Brain microvascular endothelial cell (primary cell): Measurements from ENCODE around the gene SLC41A3.
"Not testable (repeated sequence)": the region's sequence is repeated elsewhere in the genome, so short reads cannot be mapped to it uniquely, and the experiment has no call there.

ENCODE experiments used
- DNase-seq: peaks from one replicate; pipeline ENCODE4 v3.0.0-alpha.2; 2020
- H3K27ac ChIP-seq: fragments of 250-450 bp; sonication (Bioruptor Pico); 2 replicates; pipeline ENCODE4 v1.5.1; 2020; ENCODE audit warnings: mild to moderate bottlenecking, moderate library complexity
- H3K27me3 ChIP-seq: fragments of 250-450 bp; sonication (Bioruptor Pico); replicated peaks from 2 replicates; pipeline ENCODE4 v1.5.1; 2020; ENCODE audit warnings: mild to moderate bottlenecking
- H3K36me3 ChIP-seq: fragments of 250-450 bp; sonication (Bioruptor Pico); replicated peaks from 2 replicates; pipeline ENCODE4 v1.5.1; 2020; ENCODE audit warnings: mild to moderate bottlenecking
- H3K4me3 ChIP-seq: 2 replicates; pipeline ENCODE4 v1.5.1; 2011; ENCODE audit warnings: low read depth, mild to moderate bottlenecking, control low read depth, low read length, moderate library complexity
- in situ Hi-C: cut with HindIII; loops from 2 replicates; pipeline ENCODE4 v1.10.0; 2017; ENCODE audit warnings: low sequenced_read_pairs, low pct_ligation_motif_present
- TF ChIP-seq, protein P1 (sequence below): IDR thresholded peaks from 2 replicates; pipeline ENCODE4 v1.5.1; 2011; ENCODE audit warnings: low read depth, mild to moderate bottlenecking, moderate library complexity, low read length, control low read depth, inconsistent platforms; ENCODE audit errors: missing control alignments

SLC41A3 gene

DNA sequence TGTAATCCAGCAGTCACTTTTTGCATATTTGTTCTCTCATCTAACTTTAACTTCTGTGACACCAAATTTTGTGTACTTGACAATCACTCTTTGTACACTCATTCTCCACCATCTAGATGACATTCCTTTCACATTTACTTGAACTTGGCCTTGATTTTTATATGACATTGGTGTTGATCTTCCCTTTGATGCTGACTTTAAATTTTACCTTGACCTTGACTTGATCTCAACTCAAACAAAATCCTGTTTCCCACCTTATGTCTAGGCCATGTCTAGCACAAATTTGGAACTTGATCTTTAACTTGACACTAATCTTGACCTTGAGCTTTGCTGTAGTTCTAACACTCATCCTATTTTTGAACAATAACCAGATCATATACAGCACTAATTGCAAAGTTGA is 81.7 kb downstream of the SLC41A3 start:
- Histone ChIP-seq H3K36me3 (no peaks in the 10 kb centered on the region), H3K27ac (no peak overlapping the region), H3K27me3 (no peaks in the 10 kb centered on the region), H3K4me3 (no peak overlapping the region)
- DNase-seq: no peak
- TF ChIP-seq, protein P1, sequence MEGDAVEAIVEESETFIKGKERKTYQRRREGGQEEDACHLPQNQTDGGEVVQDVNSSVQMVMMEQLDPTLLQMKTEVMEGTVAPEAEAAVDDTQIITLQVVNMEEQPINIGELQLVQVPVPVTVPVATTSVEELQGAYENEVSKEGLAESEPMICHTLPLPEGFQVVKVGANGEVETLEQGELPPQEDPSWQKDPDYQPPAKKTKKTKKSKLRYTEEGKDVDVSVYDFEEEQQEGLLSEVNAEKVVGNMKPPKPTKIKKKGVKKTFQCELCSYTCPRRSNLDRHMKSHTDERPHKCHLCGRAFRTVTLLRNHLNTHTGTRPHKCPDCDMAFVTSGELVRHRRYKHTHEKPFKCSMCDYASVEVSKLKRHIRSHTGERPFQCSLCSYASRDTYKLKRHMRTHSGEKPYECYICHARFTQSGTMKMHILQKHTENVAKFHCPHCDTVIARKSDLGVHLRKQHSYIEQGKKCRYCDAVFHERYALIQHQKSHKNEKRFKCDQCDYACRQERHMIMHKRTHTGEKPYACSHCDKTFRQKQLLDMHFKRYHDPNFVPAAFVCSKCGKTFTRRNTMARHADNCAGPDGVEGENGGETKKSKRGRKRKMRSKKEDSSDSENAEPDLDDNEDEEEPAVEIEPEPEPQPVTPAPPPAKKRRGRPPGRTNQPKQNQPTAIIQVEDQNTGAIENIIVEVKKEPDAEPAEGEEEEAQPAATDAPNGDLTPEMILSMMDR: no peak
- in situ Hi-C loops: no loop called here

DNA sequence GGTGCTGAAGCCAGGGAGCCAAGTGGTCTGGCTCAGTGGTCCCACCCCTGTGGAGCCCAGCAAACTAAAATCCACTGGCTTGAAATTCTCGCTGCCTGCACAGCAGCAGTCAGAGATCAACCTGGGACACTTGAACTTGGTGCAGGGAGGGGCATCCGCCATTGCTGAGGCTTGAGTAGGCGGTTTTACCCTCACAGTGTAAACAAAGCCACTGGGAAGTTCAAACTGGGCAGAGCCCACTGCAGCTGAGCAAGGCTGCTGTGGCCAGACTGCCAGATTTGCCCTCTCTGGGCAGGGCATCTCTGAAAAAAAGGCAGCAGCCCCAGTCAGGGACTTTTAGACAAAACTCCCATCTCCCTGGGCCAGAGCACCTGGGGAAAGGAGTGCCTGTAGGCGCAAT is 87.2 kb downstream of the SLC41A3 start:
- H3K36me3 ChIP-seq, DNase-seq, in situ Hi-C loops, H3K27me3 ChIP-seq, H3K4me3 ChIP-seq, H3K27ac ChIP-seq: not testable (repeated sequence)

DNA sequence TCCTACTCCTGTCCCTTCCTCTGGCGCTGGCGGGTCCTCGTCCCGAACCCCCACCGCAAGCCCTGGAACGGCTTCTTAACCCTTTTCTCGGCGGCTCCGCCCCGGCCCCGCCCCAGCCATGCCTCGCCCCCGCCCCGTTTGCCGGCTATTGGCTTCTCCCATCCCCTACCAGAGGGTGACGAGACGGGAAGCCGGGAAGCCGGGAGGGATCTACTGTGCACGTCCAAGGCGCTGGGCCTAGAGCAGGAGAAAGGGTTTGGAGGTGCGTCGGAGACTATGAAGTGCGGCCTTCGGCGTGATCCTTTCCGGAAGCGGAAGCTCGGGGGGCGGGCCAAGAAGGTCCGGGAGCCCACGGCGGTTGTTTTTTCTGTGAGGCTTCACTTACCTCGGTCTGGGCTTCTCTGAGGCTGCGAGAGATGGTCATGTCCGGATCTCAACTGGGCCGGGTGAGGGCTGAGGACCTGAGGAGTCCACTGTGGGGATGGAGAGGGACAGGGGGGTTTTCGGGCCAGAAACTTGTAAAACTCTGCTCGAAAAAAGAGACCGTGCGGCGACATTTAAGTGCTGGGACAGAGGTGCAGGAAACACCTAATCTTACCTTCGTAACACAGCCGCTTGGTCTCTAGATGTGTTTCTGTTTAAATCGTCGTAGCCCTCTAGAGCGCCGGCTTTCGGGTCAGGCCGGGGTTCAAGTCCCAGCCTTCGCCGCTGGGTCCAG is 93.5 kb downstream of the SLC41A3 start:
- no peaks in the 10 kb centered on the region for H3K27me3 ChIP-seq
- in situ Hi-C loops: no loop called here
- peak overlapping the region; percentile 65 for H3K4me3 ChIP-seq
- peak; percentile 92 for DNase-seq
- H3K27ac ChIP-seq: no peak overlapping the region
- no peaks in the 10 kb centered on the region for H3K36me3 ChIP-seq
- TF ChIP-seq, protein P1: no peak

DNA sequence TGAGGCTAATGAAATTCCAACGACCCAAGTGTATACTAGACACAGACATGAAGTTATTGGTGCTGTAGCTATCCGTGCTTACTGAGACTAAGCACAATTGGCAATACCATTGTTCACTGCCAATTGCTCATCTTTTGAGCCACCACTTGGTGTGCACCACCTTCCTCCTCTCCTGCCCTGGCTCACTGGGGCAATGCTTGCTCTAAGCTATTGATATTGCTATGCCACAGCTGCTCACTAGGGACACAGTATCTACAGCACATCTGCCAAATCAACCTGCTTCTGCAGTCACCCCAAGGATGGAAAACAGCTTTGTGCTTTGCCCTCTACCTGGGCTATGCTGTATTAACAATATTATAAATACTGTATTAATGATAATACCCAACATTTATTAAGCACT is 99.0 kb downstream of the SLC41A3 start:
- H3K27me3 ChIP-seq, H3K4me3 ChIP-seq, H3K36me3 ChIP-seq, in situ Hi-C loops, DNase-seq, H3K27ac ChIP-seq: not testable (repeated sequence)

DNA sequence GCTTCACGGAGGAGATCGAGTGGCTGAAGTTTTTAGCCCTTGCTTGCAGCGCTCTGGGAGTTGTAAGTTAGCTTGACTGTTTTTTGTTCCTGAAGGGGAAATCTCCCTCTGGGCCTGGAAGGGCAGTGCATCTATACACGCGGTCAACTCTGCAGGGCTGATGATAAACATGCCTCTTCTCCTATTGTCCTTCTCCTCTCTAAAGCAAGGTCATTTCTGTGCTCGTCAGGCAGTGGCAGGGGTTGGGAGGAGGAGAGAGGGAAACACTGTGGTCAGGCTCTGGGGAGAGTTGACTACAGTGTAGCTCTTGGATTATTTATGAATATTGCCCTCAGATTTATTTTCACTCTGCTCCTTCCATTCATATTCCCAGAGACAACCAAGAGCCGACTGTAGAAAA is 106.8 kb downstream of the SLC41A3 start:
- H3K4me3 ChIP-seq, H3K27ac ChIP-seq, H3K36me3 ChIP-seq, in situ Hi-C loops, H3K27me3 ChIP-seq, DNase-seq: not testable (repeated sequence)

DNA sequence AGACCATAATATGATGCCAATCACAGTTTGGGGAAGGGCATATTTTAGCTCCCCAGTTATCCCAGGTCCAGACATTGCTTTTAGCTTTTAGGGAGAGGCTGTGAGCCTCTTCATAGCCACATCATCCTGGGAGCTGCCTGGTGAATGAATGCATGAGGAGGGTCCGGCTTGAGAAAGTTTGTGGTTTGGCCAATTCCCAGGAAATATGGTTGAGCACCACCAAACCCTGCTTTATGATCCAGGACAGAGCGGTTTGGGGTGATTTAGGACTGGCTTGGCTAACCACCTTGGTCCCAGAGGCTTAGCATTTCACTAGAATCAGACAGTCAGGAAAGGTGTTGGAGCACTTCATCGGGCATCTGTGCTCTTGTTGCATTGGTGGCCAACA is 107.9 kb downstream of the SLC41A3 start:
- H3K36me3 ChIP-seq, in situ Hi-C loops, H3K4me3 ChIP-seq, H3K27ac ChIP-seq, H3K27me3 ChIP-seq, DNase-seq: not testable (repeated sequence)

DNA sequence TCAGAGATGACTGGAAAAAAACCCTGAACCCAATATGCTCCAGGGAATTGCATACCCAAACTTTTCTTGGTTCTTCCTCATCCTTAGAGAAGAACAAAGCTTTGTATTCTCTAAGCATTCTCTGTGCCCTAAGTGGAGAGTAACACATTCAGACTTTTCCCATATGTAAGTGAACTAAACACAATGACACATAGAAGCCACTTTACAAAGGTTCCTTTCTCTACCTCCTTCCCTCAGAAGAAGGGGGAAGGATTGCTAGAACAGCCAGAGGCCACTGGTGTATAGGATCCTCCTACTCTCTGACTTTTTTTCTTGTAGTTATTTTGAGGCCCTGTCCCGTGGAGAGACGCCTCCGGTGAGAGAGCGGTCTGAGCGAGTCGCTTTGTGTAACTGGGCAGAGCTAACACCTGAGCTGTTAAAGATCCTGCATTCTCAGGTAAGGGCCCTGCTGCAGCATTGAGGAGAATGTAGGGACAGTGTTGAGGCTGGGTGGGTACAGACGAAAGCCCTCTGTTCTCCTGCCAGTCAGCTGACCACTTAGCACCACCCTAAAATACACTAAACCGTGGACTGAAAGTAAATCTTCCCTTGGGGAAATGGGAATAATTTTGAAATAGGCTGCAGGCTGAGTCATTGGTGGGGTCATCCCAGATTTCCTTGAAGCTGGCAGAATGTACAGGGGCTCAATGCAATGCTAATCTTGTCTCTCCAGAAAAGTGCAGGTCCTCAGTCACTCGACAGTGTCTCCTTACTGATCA is 108.5 kb downstream of the SLC41A3 start:
- in situ Hi-C loops, DNase-seq, H3K27me3 ChIP-seq, H3K36me3 ChIP-seq, H3K27ac ChIP-seq, H3K4me3 ChIP-seq: not testable (repeated sequence)

DNA sequence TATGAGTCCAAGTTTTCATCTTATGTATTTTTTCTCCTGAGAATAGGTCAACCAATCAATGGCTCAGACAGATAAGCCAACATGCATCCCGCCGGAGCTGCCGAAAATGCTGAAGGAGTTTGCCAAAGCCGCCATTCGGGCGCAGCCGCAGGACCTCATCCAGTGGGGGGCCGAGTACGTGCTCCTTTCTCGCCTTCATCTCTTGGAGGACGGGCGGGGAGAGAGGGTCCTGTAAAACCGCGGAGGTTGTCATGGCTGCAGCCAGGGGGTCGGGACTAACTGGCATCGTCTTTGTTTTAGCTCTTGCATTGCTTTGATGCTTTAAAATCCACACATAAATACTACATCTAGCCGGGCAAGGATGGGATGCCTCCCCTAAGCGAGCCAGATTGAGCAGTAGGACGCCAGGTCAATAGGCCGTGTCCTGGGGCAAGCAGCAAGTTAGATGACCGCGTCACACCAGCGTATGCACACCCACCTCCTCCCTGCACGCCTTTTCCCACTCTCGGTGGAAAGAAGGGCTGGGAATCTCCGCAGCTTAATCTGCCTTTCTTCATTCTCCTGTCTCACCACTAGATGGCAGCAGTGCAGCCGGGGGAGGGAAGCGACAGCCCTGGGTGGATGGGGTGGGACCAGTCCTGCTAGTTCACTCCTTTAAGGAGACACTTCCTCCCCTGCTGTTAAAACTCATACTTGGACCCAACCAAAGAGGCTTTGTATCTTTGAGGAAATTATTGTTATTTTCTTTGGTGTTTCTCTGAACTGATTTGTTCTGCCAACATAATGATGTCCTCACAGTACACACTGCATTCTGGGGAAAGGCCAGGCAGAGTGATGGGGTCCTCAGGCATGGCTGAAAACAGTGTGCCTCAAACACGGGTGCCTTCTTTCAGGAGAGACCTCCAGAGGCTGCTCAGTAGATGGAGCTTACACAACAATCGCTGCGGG is 111.7 kb downstream of the SLC41A3 start:
- in situ Hi-C loops, H3K36me3 ChIP-seq, DNase-seq, H3K27ac ChIP-seq: not testable (repeated sequence)
- Histone ChIP-seq H3K4me3 (peak overlapping the region; percentile 23), H3K27me3 (peaks cover 17% of the 10 kb centered on the region)
- TF ChIP-seq, protein P1: peak; percentile 74

DNA sequence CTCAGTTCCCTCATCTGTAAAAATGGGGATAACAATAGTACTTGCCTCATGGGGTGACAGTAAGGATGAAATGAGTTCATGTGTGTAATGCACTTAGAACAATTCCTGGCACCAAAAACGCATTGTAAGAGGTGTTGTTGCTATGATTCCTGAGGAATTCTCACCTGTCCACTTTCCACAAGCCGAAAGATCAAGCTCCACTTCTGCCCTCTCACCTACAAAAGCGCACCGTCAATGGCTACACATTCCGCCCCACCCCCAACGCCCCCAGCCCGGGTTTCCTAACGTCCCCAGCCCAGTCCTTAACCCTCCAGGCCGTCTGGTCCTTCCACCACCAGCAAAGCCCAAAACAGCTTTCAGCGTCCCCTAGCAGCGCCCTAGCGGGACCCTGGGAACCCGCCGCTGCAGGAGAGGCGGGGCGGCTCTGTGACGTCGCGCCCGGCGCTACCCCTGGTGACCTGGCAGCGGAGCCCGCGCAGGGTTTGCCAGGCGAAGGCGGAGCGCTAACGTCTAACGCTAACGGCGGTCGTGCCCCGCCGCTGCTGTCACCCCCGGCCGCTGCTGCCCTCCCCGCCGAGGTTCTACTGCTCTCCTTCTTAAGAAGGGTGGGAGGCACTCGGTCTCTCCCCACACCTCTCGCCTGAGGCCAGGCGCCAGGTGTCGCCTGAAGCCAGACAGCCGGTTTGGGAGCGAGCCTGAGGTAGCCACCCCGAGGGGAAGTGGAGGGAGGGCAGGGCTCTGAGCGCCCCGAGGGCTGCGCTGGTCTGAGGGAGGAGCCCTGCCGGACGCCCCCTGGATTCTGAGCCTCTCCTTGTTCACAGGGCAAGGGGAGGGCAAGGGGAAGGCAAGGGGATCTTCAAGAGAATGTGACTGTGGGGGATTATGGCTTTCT is 115.0 kb downstream of the SLC41A3 start, which contains the start of gene ROPN1B:
Gene ROPN1B, plus strand, starts transcription at position 478 of the 892 bp plus-strand sequence. CDS start 2,877 bp downstream, outside the sequence.
- DNase-seq, H3K27ac ChIP-seq, H3K4me3 ChIP-seq, in situ Hi-C loops, H3K36me3 ChIP-seq: not testable (repeated sequence)
- H3K27me3 ChIP-seq: peaks cover 21% of the 10 kb centered on the region

DNA sequence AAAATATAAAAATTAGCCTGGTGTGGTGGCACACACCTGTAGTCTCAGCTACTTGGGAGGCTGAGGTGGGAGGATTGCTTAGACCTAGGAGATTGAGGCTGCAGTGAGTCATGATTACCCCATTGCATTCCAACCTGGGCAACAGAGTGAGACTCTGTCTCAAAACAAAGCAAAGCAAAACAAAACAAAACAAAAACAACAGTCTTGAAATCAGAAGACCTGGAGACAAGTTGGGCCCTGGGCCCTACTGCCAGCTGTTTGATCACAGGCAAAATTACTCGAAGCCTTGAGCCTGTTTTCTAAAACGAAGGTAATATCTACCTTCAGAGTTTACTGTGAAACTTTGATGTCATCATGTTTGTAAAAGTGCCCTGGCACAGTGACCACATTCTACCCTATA is 115.8 kb downstream of the SLC41A3 start:
- in situ Hi-C loops, DNase-seq, H3K36me3 ChIP-seq, H3K4me3 ChIP-seq, H3K27ac ChIP-seq: not testable (repeated sequence)
- H3K27me3 ChIP-seq: peaks cover 23% of the 10 kb centered on the region
